Endothelial cell of umbilical vein (primary cell): ENCODE data around the gene ODAD3. TPM values are rescaled to one million over a fixed set of nuclear protein-coding genes. Genes with fewer than 3 reads are reported as not detected.

Experiments
- BruUV-seq: library from RNA; stranded (reverse); fragments of 400-500 nt; replicated peaks from 2 replicates; lab custom pipeline; 2021; lab: Mats Ljungman, UMichigan
- CTCF ChIA-PET: fragments of 300-600, 350-600 bp; sonication (Branson Sonifier 250); formaldehyde crosslinking; loops from one replicate; lab custom pipeline; 2021; ENCODE audit warnings: antibody characterized with exemption, inconsistent platforms; lab: Charles Lee
- POLR2A ChIA-PET: fragments of 300-600, 350-600 bp; sonication (Branson Sonifier 250); formaldehyde crosslinking; loops from one replicate; lab custom pipeline; 2021; ENCODE audit warnings: antibody characterized with exemption, inconsistent platforms; lab: Charles Lee
- DNase-seq: peaks from one replicate; pipeline ENCODE4 v3.0.0-alpha.2; 2011; ENCODE audit warnings: low read depth, low spot score
- FAIRE-seq: peaks from 2 replicates; lab custom pipeline; 2011; peaks lifted over from hg19 to GRCh38; lab: Jason Lieb, UNC
- H2AFZ ChIP-seq: 2 replicates; pipeline ENCODE4 v1.6.0; 2012; ENCODE audit warnings: low read depth, low read length, control low read depth, inconsistent platforms
- H3K27ac ChIP-seq: 2 replicates; pipeline ENCODE4 v1.5.1; 2011; ENCODE audit warnings: low read depth, mild to moderate bottlenecking, control low read depth, low read length, moderate library complexity; ENCODE audit not compliant: insufficient read depth
- H3K27me3 ChIP-seq, 2 experiments: 2 replicates each; pipeline versions ENCODE4 v1.6.0 to v1.6.1; 2011; ENCODE audit warnings: low read length in 2 of 2, mixed read lengths in 1 of 2; ENCODE audit not compliant: control insufficient read depth in 2 of 2, insufficient read depth in 2 of 2
- H3K36me3 ChIP-seq, 2 experiments: 2 replicates in 1 of 2; 3 replicates in 1 of 2; pipeline ENCODE4 v1.5.1; 2011; ENCODE audit warnings: low read length in 2 of 2, mild to moderate bottlenecking in 1 of 2, moderate library complexity in 1 of 2; ENCODE audit not compliant: control insufficient read depth in 2 of 2, insufficient read depth in 2 of 2; ENCODE audit errors: extremely low read depth in 1 of 2
- H3K4me1 ChIP-seq: 3 replicates; pipeline ENCODE4 v1.5.1; 2011; ENCODE audit warnings: mild to moderate bottlenecking, low read length; ENCODE audit not compliant: control insufficient read depth, insufficient read depth; ENCODE audit errors: extremely low read depth
- H3K4me2 ChIP-seq: 2 replicates; pipeline ENCODE4 v1.6.1; 2011; ENCODE audit warnings: low read length, control low read depth, mixed read lengths; ENCODE audit not compliant: insufficient read depth
- H3K4me3 ChIP-seq, 3 experiments: fragments of 200-600 bp in 1 of 3; sonication (generic), shearing (Covaris generic) in 1 of 3; replicated peaks in 1 of 3; 2 replicates each; pipeline ENCODE4 v1.5.1; 2011 to 2016; ENCODE audit warnings: control low read depth in 3 of 3, low read length in 3 of 3, mild to moderate bottlenecking in 2 of 3, inconsistent platforms in 1 of 3, low read depth in 1 of 3, moderate library complexity in 1 of 3; ENCODE audit not compliant: insufficient read depth in 1 of 3
- H3K79me2 ChIP-seq: 2 replicates; pipeline ENCODE4 v1.6.0; 2012; ENCODE audit warnings: low read length, inconsistent platforms; ENCODE audit not compliant: control insufficient read depth, insufficient read depth
- H3K9ac ChIP-seq: replicated peaks from 2 replicates; pipeline ENCODE3; 2011; ENCODE audit warnings: low read length, control low read depth; ENCODE audit not compliant: insufficient read depth; ENCODE audit errors: extremely low read depth
- H3K9me1 ChIP-seq: replicated peaks from 3 replicates; pipeline ENCODE4 v1.6.0; 2011; ENCODE audit warnings: mild to moderate bottlenecking, low read length; ENCODE audit not compliant: control insufficient read depth, insufficient read depth; ENCODE audit errors: extremely low read depth
- H3K9me3 ChIP-seq: replicated peaks from 2 replicates; pipeline ENCODE4 v1.5.1; 2012; ENCODE audit warnings: low read length, inconsistent platforms; ENCODE audit not compliant: control insufficient read depth, insufficient read depth
- H4K20me1 ChIP-seq: replicated peaks from 2 replicates; pipeline ENCODE3; 2011; ENCODE audit warnings: mild to moderate bottlenecking, low read length; ENCODE audit not compliant: control insufficient read depth, insufficient read depth; ENCODE audit errors: extremely low read depth
- CTCF ChIP-seq, 2 donors: IDR thresholded peaks; 1 replicate in 1 of 2; 2 replicates in 1 of 2; pipeline ENCODE4 v1.5.1; 2011; ENCODE audit warnings: low read length in 2 of 2, mild to moderate bottlenecking in 2 of 2, moderate library complexity in 2 of 2, control low read depth in 1 of 2, inconsistent platforms in 1 of 2, low read depth in 1 of 2; ENCODE audit not compliant: insufficient read depth in 1 of 2; ENCODE audit errors: extremely low read depth in 1 of 2
- EZH2 ChIP-seq: IDR thresholded peaks from 2 replicates; pipeline ENCODE4 v1.6.1; 2012; ENCODE audit warnings: borderline replicate concordance, low read depth, mild to moderate bottlenecking, moderate library complexity, low read length, inconsistent platforms; ENCODE audit not compliant: severe bottlenecking
- FOS ChIP-seq: IDR thresholded peaks from 2 replicates; pipeline ENCODE4 v1.6.1; 2011; ENCODE audit warnings: mild to moderate bottlenecking, low read length, moderate library complexity, borderline replicate concordance; ENCODE audit not compliant: insufficient read depth
- GATA2 ChIP-seq: IDR thresholded peaks from 2 replicates; pipeline ENCODE4 v1.7.0; 2011; ENCODE audit warnings: low read depth, mild to moderate bottlenecking, moderate library complexity, mixed read lengths, low read length; ENCODE audit not compliant: insufficient read length, insufficient read depth
- JUN ChIP-seq: IDR thresholded peaks from 2 replicates; pipeline ENCODE4 v1.6.1; 2011; ENCODE audit warnings: borderline replicate concordance, low read depth; ENCODE audit not compliant: insufficient read length, insufficient read depth
- MAX ChIP-seq: IDR thresholded peaks from 2 replicates; pipeline ENCODE4 v1.6.1; 2011; ENCODE audit not compliant: insufficient read depth, insufficient read length
- MYC ChIP-seq: IDR thresholded peaks from one replicate; pipeline ENCODE4 v1.6.1; 2011; ENCODE audit warnings: mild to moderate bottlenecking, low read depth, low read length
- POLR2A ChIP-seq: IDR thresholded peaks from 2 replicates; pipeline ENCODE4 v1.6.1; 2012; ENCODE audit warnings: low read depth, mild to moderate bottlenecking, control low read depth, low read length
- POLR2AphosphoS5 ChIP-seq: IDR thresholded peaks from 2 replicates; pipeline ENCODE4 v1.6.1; 2012; ENCODE audit warnings: low read depth, mild to moderate bottlenecking, control low read depth, low read length, moderate library complexity; ENCODE audit not compliant: insufficient read depth
- dilution Hi-C: fragments of 300-500 bp; cut with MboI; formaldehyde crosslinking; loops from one replicate; pipeline ENCODE4 v1.15.0; 2019; ENCODE audit warnings: low sequenced_read_pairs; ENCODE audit not compliant: extremely low pct_ligation_motif_present
- intact Hi-C: fragments of 100-400 bp; cut with micrococcal nuclease; formaldehyde crosslinking; loops from one replicate; pipeline ENCODE4 v1.10.0; 2022
- polyA plus RNA-seq, 4 experiments: library from polyadenylated mRNA; depleted of rRNA in 3 of 4; stranded (reverse) in 3 of 4; unstranded in 1 of 4; fragments of >200 nt; gene quantifications; 2 replicates each; pipeline versions ENCODE4 v1.2.1 to v1.2.3, GENCODE V29; 2011 to 2012; ENCODE audit warnings: missing spikeins in 1 of 4
- total RNA-seq: library from RNA; stranded (reverse); gene quantifications from 2 replicates; pipeline ENCODE4 v1.2.3, GENCODE V29; 2021

ODAD3 gene
- total and polyA plus RNA-seq, 2 donors (not counting 3 experiments of a cell fraction or from before 2014, with no cell fraction given), result 0.14 to 0.97 TPM

DNA sequence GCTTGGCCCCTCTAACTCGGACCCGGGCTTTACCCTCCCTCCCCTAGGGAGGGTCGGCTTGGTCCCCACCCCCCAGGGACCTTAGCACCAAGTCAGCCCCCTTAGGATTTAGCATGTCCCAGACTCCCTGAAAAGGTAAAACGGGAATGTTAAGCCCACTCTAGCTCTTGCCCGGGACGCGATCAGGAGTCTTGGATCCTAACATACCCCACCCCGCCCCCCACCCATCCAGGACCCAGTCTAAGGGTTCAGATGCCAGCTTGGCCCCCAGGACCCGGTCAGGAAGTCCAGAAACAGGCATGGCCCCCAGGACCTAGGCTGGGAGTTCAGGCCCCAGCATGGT, 51.2 kb downstream of the ODAD3 start:
- H3K9me3 ChIP-seq, result no peaks in the 10 kb centered on the region
- FAIRE-seq (peak; percentile 33), DNase-seq (peak; percentile 17)
- H2AFZ ChIP-seq, result peak overlapping the region; percentile 23
- dilution Hi-C loops, result no loop called here
- TF ChIP-seq GATA2 (no peak), MYC (no peak), MAX (no peak), JUN (no peak), CTCF (IDR thresholded peaks at IDR 0.05; ENCODE audit: extremely low read depth in 1 of 2, insufficient read depth in 1 of 2, low read depth in 1 of 2, low read length in 2 of 2) (no peak), FOS (no peak), POLR2A (no peak), EZH2 (no peak), POLR2AphosphoS5 (no peak)
- H3K4me3 ChIP-seq, result peak overlapping the region; percentile 7 to 46 (median 35)
- H3K79me2 ChIP-seq, result peaks cover 4% of the 10 kb centered on the region
- H3K27me3 ChIP-seq, result no peaks in the 10 kb centered on the region
- H3K27ac ChIP-seq, result no peak overlapping the region
- ChIA-PET POLR2A (interaction anchor here (0.8 to 1.2 kb wide), 2 partner anchors 9 to 68 kb away, joined by 4 to 6 read pairs; partner anchors contain the start of gene SWSAP1), CTCF (interaction anchor here (0.9 to 5.5 kb wide), 14 partner anchors 8 to 99 kb away, joined by 3 to 55 read pairs (median 6); partner anchors contain the start of genes CCDC159, ODAD3, PRKCSH and RAB3D)
- peak overlapping the region; percentile 67 for H3K4me2 ChIP-seq
- no peaks in the 10 kb centered on the region for H3K9me1 ChIP-seq
- intact Hi-C loops, result loop anchor here (2.0 to 5.0 kb wide), 2 partner anchors 23 to 39 kb away; no protein-coding TSS in a partner anchor
- no peak overlapping the region for H3K9ac ChIP-seq
- no TSS peak for BruUV-seq
- H4K20me1 ChIP-seq, result no peaks in the 10 kb centered on the region
- no peaks in the 10 kb centered on the region for H3K36me3 ChIP-seq
- peaks cover 22% of the 10 kb centered on the region for H3K4me1 ChIP-seq
